Transverse colon (tissue), 3 donors: Measurements from ENCODE around the gene ADGB.
"Not testable (repeated sequence)": the region's sequence is repeated elsewhere in the genome, so short reads cannot be mapped to it uniquely, and the experiment has no call there.

Source experiments
- EP300 ChIP-seq: sonication (generic); formaldehyde crosslinking; IDR thresholded peaks from one replicate; pipeline ENCODE4 v1.6.1; 2017; ENCODE audit warnings: antibody characterized with exemption, low read depth
- POLR2A ChIP-seq: fragments of 450-650 bp; IDR thresholded peaks from one replicate; pipeline ENCODE4 v1.6.1; 2016; ENCODE audit warnings: antibody characterized with exemption, mild to moderate bottlenecking, moderate library complexity
- TF ChIP-seq, protein P1 (sequence below), 5 experiments: fragments of 200-600 bp in 3 of 5; fragments of 450-650 bp in 2 of 5; sonication (generic) in 3 of 5; IDR thresholded peaks; 1 replicate in 2 of 5; 2 replicates in 3 of 5; pipeline ENCODE4 v1.5.1; 2016 to 2017; ENCODE audit warnings: antibody characterized with exemption in 5 of 5, inconsistent platforms in 3 of 5, mild to moderate bottlenecking in 2 of 5, moderate library complexity in 1 of 5

- not testable (repeated sequence) for TF ChIP-seq POLR2A, EP300
- TF ChIP-seq, protein P1, sequence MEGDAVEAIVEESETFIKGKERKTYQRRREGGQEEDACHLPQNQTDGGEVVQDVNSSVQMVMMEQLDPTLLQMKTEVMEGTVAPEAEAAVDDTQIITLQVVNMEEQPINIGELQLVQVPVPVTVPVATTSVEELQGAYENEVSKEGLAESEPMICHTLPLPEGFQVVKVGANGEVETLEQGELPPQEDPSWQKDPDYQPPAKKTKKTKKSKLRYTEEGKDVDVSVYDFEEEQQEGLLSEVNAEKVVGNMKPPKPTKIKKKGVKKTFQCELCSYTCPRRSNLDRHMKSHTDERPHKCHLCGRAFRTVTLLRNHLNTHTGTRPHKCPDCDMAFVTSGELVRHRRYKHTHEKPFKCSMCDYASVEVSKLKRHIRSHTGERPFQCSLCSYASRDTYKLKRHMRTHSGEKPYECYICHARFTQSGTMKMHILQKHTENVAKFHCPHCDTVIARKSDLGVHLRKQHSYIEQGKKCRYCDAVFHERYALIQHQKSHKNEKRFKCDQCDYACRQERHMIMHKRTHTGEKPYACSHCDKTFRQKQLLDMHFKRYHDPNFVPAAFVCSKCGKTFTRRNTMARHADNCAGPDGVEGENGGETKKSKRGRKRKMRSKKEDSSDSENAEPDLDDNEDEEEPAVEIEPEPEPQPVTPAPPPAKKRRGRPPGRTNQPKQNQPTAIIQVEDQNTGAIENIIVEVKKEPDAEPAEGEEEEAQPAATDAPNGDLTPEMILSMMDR (IDR thresholded peaks at IDR 0.05), result not testable (repeated sequence)
Observed at GRCh38 chr6:146854521-146855255, 255.9 kb downstream of the ADGB start.
